Vagina (tissue), 2 donors: ENCODE results near the gene NTM.

Source experiments
- POLR2A ChIP-seq, 2 donors: fragments of 450-650 bp; IDR thresholded peaks; one replicate each; pipeline ENCODE4 v1.6.1; 2017; ENCODE audit warnings: antibody characterized with exemption in 2 of 2, mild to moderate bottlenecking in 2 of 2, moderate library complexity in 2 of 2
- TF ChIP-seq, protein P1 (sequence below), 3 experiments: fragments of 450-650 bp in 2 of 3; fragments of 200-600 bp in 1 of 3; sonication (generic) in 1 of 3; IDR thresholded peaks; one replicate each; pipeline ENCODE4 v1.5.1; 2017 to 2019; ENCODE audit warnings: antibody characterized with exemption in 3 of 3, mild to moderate bottlenecking in 2 of 3, moderate library complexity in 2 of 3

DNA sequence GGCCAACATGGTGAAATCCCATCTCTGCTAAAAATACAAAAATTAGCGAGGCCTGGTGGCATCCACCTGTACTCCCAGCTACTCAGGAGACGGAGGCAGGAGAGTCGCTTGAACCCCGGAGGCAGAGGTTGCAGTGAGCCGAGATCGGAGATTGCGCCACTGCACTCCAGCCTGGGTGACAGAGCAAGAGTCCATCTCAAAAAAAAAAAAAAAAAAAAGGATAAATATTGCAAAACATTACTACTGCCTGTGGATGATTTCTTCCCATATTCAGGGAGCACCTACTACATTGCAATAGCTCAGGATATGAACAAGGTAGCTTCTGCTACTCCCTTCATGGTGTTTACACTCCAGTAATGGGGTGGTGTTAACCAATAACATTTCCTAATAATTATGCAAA is 980.6 kb downstream of the NTM start:
- no peak for TF ChIP-seq POLR2A (IDR thresholded peaks at IDR 0.05)
- TF ChIP-seq, protein P1, sequence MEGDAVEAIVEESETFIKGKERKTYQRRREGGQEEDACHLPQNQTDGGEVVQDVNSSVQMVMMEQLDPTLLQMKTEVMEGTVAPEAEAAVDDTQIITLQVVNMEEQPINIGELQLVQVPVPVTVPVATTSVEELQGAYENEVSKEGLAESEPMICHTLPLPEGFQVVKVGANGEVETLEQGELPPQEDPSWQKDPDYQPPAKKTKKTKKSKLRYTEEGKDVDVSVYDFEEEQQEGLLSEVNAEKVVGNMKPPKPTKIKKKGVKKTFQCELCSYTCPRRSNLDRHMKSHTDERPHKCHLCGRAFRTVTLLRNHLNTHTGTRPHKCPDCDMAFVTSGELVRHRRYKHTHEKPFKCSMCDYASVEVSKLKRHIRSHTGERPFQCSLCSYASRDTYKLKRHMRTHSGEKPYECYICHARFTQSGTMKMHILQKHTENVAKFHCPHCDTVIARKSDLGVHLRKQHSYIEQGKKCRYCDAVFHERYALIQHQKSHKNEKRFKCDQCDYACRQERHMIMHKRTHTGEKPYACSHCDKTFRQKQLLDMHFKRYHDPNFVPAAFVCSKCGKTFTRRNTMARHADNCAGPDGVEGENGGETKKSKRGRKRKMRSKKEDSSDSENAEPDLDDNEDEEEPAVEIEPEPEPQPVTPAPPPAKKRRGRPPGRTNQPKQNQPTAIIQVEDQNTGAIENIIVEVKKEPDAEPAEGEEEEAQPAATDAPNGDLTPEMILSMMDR (IDR thresholded peaks at IDR 0.05) = no peak
